Activated CD8-positive, alpha-beta memory T cell treated with anti-CD3 and anti-CD28 coated beads, Interleukin-2, amount 50 U/mL, for 24 hours (primary cell): ENCODE measurements around the gene SEC63.

Experiments used
- DNase-seq: peaks from one replicate; pipeline ENCODE4 v3.0.0-alpha.2; 2020; ENCODE audit errors: extremely low read depth

Gene SEC63

DNA sequence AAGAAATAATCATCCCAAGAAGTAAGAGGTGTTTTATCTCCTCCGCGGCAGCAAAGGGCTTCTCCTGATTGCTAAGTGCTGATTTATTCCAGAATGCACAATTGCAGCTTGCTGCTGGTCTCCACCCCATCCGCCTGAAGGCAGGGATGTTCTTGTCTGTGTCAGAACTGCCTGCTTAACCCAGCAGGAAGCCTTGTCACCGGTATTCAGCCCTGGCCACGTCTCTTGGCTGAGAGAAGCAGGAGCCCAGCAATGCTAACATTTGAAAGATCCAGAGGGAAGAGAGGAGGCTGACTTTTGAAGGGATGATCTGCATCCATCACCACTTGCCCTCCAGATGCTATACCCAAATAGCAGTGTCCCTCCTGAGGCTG, 138.1 kb downstream of the SEC63 start:
- DNase-seq: no peak

DNA sequence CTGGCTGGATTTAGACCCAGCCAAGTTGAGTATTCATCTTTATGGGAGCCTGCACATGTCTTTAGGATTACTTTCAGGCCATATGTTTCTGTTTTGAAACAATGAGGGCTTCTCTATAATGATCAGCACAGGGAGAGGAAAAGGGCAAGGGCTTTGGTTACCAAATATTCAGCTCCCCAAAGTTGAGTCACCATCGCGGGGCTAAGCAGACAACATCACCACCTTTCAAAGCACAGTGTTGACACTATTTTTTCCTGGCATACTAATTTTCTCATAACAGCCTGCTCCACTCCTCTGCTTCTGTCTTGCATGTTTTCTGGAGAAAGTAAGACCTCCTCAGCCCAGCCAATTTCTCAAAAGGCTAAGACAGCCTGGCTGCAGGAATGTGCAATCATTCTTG, 138.8 kb downstream of the SEC63 start:
- DNase-seq: no peak

DNA sequence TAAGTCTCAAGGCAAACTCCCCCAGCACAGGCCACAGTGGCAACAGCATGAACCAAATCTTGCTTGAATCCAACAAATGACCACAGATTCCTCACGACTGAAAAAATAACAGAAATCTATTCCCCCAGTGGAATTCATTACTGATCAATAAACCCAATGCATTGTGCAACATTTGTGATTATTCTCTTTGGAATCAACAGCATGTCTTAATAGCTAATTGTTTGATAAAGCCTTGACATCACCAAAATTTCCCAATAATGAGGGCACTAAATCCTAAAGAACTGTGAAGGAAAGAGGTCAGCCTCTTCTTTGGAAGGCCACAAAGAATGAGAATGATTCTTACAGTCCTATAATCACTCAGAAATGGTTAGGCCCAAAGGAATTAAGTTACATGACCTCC, 139.7 kb downstream of the SEC63 start:
- no peak for DNase-seq

DNA sequence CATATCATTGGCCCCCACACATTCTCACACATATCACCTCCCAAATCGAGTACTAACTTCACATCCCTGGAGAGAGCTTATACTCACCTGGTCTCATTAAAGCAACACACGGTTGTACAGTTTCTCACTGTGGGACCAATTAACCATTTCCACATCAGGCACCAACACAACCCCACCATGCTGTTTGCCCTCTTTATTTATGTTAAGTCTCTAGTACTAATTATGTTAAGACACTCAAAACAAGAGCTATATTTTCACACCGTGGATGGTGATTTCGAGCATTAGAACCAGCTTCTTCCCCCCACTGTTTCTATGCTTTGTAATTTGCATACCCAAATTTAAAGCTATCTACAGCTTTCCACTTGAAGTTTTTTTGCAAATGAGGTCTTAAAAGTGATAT, 140.2 kb downstream of the SEC63 start:
- DNase-seq: no peak
